K562 (cell line): ENCODE data around the gene TNFAIP6. TPM values are rescaled to one million over a fixed set of nuclear protein-coding genes. Genes with fewer than 3 reads are reported as not detected.
A peak's percentile ranks its signal among the peaks of the same experiment; 100 is the strongest.

Source experiments
- CBFB ChIP-seq: sonication (generic); formaldehyde crosslinking; IDR thresholded peaks from 2 replicates; pipeline ENCODE4 v1.4.0; 2020; ENCODE audit warnings: mild to moderate bottlenecking, missing genetic modification reagents
- ILF3 ChIP-seq: fragments of 450-650 bp; IDR thresholded peaks from 2 replicates; pipeline ENCODE4 v1.6.1; 2018; ENCODE audit warnings: antibody characterized with exemption, mild to moderate bottlenecking, moderate library complexity, borderline replicate concordance
- KAT7 ChIP-seq: sonication (generic); formaldehyde crosslinking; IDR thresholded peaks from 2 replicates; pipeline ENCODE4 v1.8.0; 2022; ENCODE audit warnings: missing genetic modification reagents, mild to moderate bottlenecking, borderline replicate concordance
- NRF1 ChIP-seq, 2 experiments: fragments of 450-650 bp; IDR thresholded peaks in 1 of 2; conservative IDR thresholded peaks in 1 of 2; 2 replicates each; pipeline ENCODE4 v1.6.1; 2014; ENCODE audit warnings: mild to moderate bottlenecking in 2 of 2
- POLR2B ChIP-seq: fragments of 450-650 bp; IDR thresholded peaks from 2 replicates; pipeline ENCODE4 v1.6.1; 2018; ENCODE audit warnings: low read depth; ENCODE audit not compliant: partially characterized antibody
- RFX7 ChIP-seq: fragments of 250-450 bp; sonication (Bioruptor Pico); IDR thresholded peaks from 2 replicates; pipeline ENCODE4 v1.5.1; 2021; ENCODE audit warnings: mild to moderate bottlenecking
- SMARCC2 ChIP-seq: fragments of 450-650 bp; IDR thresholded peaks from 2 replicates; pipeline ENCODE4 v1.6.1; 2017; ENCODE audit warnings: antibody characterized with exemption, moderate library complexity, mild to moderate bottlenecking, low read depth
- SREBF2 ChIP-seq: sonication (generic); formaldehyde crosslinking; IDR thresholded peaks from 2 replicates; pipeline ENCODE4 v1.4.0; 2020; ENCODE audit warnings: mild to moderate bottlenecking, missing genetic modification reagents
- TEAD2 ChIP-seq: fragments of 450-650 bp; IDR thresholded peaks from 2 replicates; pipeline ENCODE4 v1.6.1; 2016; ENCODE audit warnings: missing genetic modification characterization, control low read depth, missing compliant biosample characterization
- YBX1 ChIP-seq: fragments of 450-650 bp; IDR thresholded peaks from 2 replicates; pipeline ENCODE4 v1.7.1; 2016; ENCODE audit warnings: mild to moderate bottlenecking
- ZNF133 ChIP-seq: fragments of 250-450 bp; sonication (Bioruptor Pico); IDR thresholded peaks from 2 replicates; pipeline ENCODE4 v1.4.0; 2020; ENCODE audit warnings: mild to moderate bottlenecking
- ZNF143 ChIP-seq: sonication (generic); formaldehyde crosslinking; IDR thresholded peaks from 2 replicates; pipeline ENCODE4 v1.9.0; 2022; ENCODE audit warnings: mild to moderate bottlenecking, missing genetic modification reagents
- ZNF431 ChIP-seq: sonication (generic); formaldehyde crosslinking; IDR thresholded peaks from 2 replicates; pipeline ENCODE4 v1.8.0; 2022; ENCODE audit warnings: mild to moderate bottlenecking, missing genetic modification reagents
- ZNF77 ChIP-seq: fragments of 250-450 bp; sonication (Bioruptor Pico); IDR thresholded peaks from 2 replicates; pipeline ENCODE4 v1.5.0; 2020
- polyA plus RNA-seq, 8 experiments: library from polyadenylated mRNA; depleted of rRNA in 4 of 8; stranded (reverse) in 5 of 8; unstranded in 3 of 8; fragments of >200 nt; fragmentation: Nextera tagmentation in 2 of 8; fragmentation: Illumina TruSeq in 1 of 8; extraction: Ambion mirVana in 2 of 8; extraction: Trizol in 1 of 8; gene quantifications; 2 replicates each; pipeline versions ENCODE4 v1.2.1 to v1.2.3, GENCODE V29; 2011 to 2014; ENCODE audit warnings: inconsistent platforms in 1 of 8, missing spikeins in 1 of 8
- total RNA-seq, 7 experiments: library from RNA; depleted of rRNA in 6 of 7; stranded (reverse); fragments of >200 nt in 6 of 7; fragmentation: Illumina TruSeq in 2 of 7; extraction: Trizol in 2 of 7; gene quantifications; 2 replicates each; pipeline versions ENCODE4 v1.2.1 to v1.2.3, GENCODE V29; 2011 to 2021; ENCODE audit warnings: low replicate concordance in 1 of 7
- TF ChIP-seq, protein P1 (sequence below): fragments of 450-650 bp; IDR thresholded peaks from 2 replicates; pipeline ENCODE4 v1.7.0; 2016; ENCODE audit warnings: borderline replicate concordance
- TF ChIP-seq, protein P2 (sequence below): fragments of 250-450 bp; sonication (Bioruptor Pico); IDR thresholded peaks from 2 replicates; pipeline ENCODE4 v1.5.0; 2021
- TF ChIP-seq, protein P3 (sequence below): sonication (generic); formaldehyde crosslinking; IDR thresholded peaks from 2 replicates; pipeline ENCODE4 v1.8.1; 2023; ENCODE audit warnings: missing genetic modification reagents, mild to moderate bottlenecking, borderline replicate concordance
- TF ChIP-seq, protein P4 (sequence below): fragments of 450-650 bp; IDR thresholded peaks from 2 replicates; pipeline ENCODE4 v1.6.1; 2016; ENCODE audit warnings: antibody characterized with exemption

TNFAIP6 gene
- total and polyA plus RNA-seq, 9 of the 15 experiments (the other 6 are each of a cell fraction or from before 2014, with no cell fraction given): 0.07 to 0.28 (median 0.08) TPM; not detected in 6

DNA sequence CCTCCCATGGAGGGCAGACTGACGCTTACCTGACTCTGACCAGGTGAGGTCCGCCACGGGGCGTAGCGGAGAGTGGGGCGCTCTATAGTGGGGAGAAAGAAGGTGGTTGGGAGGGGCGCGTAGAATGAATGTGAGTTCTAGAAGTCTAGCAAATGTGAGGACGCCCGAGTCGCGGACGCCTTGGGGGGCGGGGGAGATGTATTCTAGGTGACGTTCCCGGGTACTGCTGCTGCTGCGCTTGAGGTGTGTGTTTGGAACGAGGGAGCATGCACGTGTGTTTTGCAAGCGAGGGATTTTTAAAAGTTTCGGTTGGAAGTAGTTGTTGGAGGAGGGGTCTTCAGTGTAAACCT, 53.1 kb downstream of the TNFAIP6 start (continued):
- TF ChIP-seq ZNF77 (CRISPR knock-in tag) (no peak), TEAD2 (tag) (no peak), YBX1 (no peak), SREBF2 (no peak), ZNF143 (no peak), RFX7 (no peak), ILF3 (no peak), NRF1 (conservative IDR thresholded peaks at IDR 0.05 in 1 of 2, IDR thresholded peaks at IDR 0.05 in 1 of 2) (0 out of 4 replicates have a peak, but pooled peaks of 1 of the 2 experiments have one; percentile 20), POLR2B (no peak), SMARCC2 (no peak), ZNF431 (no peak), ZNF133 (CRISPR knock-in tag) (no peak), CBFB (no peak), KAT7 (CRISPR knock-in tag) (peak; percentile 95; the same call in 1 of the 2 replicates)
- TF ChIP-seq, protein P1, sequence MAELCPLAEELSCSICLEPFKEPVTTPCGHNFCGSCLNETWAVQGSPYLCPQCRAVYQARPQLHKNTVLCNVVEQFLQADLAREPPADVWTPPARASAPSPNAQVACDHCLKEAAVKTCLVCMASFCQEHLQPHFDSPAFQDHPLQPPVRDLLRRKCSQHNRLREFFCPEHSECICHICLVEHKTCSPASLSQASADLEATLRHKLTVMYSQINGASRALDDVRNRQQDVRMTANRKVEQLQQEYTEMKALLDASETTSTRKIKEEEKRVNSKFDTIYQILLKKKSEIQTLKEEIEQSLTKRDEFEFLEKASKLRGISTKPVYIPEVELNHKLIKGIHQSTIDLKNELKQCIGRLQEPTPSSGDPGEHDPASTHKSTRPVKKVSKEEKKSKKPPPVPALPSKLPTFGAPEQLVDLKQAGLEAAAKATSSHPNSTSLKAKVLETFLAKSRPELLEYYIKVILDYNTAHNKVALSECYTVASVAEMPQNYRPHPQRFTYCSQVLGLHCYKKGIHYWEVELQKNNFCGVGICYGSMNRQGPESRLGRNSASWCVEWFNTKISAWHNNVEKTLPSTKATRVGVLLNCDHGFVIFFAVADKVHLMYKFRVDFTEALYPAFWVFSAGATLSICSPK: peak; percentile 76; the same call in 1 of the 2 replicates
- TF ChIP-seq, protein P2, sequence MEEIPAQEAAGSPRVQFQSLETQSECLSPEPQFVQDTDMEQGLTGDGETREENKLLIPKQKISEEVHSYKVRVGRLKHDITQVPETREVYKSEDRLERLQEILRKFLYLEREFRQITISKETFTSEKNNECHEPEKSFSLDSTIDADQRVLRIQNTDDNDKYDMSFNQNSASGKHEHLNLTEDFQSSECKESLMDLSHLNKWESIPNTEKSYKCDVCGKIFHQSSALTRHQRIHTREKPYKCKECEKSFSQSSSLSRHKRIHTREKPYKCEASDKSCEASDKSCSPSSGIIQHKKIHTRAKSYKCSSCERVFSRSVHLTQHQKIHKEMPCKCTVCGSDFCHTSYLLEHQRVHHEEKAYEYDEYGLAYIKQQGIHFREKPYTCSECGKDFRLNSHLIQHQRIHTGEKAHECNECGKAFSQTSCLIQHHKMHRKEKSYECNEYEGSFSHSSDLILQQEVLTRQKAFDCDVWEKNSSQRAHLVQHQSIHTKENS (CRISPR knock-in tag): no peak
- TF ChIP-seq, protein P3, sequence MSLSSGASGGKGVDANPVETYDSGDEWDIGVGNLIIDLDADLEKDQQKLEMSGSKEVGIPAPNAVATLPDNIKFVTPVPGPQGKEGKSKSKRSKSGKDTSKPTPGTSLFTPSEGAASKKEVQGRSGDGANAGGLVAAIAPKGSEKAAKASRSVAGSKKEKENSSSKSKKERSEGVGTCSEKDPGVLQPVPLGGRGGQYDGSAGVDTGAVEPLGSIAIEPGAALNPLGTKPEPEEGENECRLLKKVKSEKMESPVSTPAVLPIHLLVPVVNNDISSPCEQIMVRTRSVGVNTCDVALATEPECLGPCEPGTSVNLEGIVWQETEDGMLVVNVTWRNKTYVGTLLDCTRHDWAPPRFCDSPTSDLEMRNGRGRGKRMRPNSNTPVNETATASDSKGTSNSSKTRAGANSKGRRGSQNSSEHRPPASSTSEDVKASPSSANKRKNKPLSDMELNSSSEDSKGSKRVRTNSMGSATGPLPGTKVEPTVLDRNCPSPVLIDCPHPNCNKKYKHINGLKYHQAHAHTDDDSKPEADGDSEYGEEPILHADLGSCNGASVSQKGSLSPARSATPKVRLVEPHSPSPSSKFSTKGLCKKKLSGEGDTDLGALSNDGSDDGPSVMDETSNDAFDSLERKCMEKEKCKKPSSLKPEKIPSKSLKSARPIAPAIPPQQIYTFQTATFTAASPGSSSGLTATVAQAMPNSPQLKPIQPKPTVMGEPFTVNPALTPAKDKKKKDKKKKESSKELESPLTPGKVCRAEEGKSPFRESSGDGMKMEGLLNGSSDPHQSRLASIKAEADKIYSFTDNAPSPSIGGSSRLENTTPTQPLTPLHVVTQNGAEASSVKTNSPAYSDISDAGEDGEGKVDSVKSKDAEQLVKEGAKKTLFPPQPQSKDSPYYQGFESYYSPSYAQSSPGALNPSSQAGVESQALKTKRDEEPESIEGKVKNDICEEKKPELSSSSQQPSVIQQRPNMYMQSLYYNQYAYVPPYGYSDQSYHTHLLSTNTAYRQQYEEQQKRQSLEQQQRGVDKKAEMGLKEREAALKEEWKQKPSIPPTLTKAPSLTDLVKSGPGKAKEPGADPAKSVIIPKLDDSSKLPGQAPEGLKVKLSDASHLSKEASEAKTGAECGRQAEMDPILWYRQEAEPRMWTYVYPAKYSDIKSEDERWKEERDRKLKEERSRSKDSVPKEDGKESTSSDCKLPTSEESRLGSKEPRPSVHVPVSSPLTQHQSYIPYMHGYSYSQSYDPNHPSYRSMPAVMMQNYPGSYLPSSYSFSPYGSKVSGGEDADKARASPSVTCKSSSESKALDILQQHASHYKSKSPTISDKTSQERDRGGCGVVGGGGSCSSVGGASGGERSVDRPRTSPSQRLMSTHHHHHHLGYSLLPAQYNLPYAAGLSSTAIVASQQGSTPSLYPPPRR (CRISPR knock-in tag): no peak
- TF ChIP-seq, protein P4, sequence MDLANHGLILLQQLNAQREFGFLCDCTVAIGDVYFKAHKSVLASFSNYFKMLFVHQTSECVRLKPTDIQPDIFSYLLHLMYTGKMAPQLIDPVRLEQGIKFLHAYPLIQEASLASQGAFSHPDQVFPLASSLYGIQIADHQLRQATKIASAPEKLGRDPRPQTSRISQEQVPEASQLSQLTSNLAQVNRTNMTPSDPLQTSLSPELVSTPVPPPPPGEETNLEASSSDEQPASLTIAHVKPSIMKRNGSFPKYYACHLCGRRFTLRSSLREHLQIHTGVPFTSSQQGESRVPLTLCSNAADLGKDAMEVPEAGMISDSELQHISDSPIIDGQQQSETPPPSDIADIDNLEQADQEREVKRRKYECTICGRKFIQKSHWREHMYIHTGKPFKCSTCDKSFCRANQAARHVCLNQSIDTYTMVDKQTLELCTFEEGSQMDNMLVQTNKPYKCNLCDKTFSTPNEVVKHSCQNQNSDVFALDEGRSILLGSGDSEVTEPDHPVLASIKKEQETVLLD: no peak
